HG03558 (cell line): Measurements from ENCODE around the gene ARRDC3.
"Not testable (repeated sequence)": the region's sequence is repeated elsewhere in the genome, so short reads cannot be mapped to it uniquely, and the experiment has no call there.

Source experiments
- ATAC-seq: cut with Tn5 transposase; IDR thresholded peaks from one replicate; pipeline ENCODE4 v1.9.1; 2021; ENCODE audit warnings: moderate number of reproducible peaks; ENCODE audit not compliant: unreplicated experiment; ENCODE audit errors: extremely low read depth

Gene ARRDC3

GRCh38 chr5:91383027-91383955, at the start of gene ARRDC3:
TSS of gene ARRDC3 (minus strand) at chr5:91383317. CDS start at chr5:91383092, 225 bp downstream.
- ATAC-seq: peak; percentile 38

GRCh38 chr5:91430949-91431348, 47.8 kb upstream of the ARRDC3 start:
- ATAC-seq: no peak

GRCh38 chr5:91424638-91425436, 41.7 kb upstream of the ARRDC3 start:
- ATAC-seq: no peak

DNA sequence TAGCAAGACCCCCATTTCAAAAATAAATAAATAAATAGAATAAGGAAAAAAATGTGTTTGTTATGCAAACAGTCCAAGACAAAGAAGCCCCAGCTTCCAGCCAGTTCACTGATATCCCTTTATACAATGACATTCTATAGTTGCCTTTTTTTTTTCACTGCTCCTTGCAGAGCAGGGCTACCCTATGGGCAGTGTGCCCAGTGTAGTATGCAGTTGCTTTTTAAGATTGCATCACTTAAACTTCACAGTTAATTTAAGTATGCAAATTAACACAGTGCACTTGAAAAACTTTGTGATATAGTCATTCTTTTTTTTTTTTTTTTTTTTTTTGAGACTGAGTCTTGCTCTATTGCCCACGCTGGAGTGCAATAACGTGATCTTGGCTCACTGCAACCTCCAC, 40.8 kb upstream of the ARRDC3 start:
- no peak for ATAC-seq

DNA sequence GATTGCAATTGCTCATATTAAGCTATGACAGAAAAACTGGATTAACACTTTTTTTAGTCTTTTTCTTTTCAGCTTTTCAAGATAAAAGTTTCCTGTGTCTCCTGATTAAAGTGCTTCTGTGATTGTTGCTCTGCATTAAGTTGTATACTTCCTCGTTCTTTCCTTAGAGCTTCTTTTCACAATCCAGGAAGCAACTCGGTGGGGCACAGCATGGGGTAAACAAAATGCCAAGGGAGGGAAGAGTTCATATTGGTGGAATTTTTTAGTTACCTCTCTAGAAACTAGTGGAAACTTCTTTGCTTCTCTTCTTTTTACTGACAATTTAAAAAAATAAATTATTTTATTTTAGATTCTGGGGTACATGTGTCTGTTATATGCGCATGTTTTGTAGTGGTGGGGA, 37.8 kb upstream of the ARRDC3 start:
- no peak for ATAC-seq

GRCh38 chr5:91419571-91420537, 36.7 kb upstream of the ARRDC3 start:
- no peak for ATAC-seq

GRCh38 chr5:91419136-91419535, 36.0 kb upstream of the ARRDC3 start:
- no peak for ATAC-seq

GRCh38 chr5:91418158-91418557, 35.0 kb upstream of the ARRDC3 start:
- ATAC-seq: no peak

DNA sequence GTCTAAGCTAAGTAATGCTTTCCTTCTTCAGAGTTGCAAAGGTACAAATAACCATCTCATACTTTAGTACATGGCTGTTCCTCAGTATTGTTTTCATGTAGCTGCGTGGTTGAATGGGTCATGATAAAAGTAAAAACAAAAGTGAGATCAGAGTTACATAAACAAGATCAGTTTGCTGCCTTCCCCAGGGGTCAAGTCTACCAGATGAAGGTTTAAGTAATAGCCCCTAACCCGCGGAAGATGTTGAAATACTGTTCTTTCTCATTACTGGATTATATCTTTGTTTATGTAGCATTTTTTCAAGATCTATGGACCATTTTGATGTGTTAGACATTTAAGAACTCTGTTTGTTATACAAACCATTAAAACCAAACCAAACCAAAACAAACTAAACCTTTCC, 34.1 kb upstream of the ARRDC3 start:
- no peak for ATAC-seq

DNA sequence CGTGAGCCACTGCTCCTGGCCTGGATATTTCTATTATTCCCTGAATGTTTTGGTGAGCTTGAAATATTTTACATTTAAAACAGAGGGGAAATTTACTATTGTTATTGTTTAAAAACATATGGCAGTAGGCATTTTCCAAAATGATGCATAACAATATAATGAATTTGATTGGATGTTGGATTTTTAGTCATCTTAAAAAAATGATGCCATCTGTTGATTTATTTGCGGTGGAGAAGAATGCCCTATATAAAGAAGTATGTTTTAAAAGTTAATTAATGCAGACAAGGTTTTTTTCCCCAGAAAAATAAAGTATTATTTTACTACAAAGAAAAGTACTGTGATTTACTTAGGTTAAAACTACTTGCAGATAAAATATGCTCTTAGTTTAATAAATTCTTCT, 33.4 kb upstream of the ARRDC3 start:
- no peak for ATAC-seq

GRCh38 chr5:91409304-91409703, 26.2 kb upstream of the ARRDC3 start:
- no peak for ATAC-seq

DNA sequence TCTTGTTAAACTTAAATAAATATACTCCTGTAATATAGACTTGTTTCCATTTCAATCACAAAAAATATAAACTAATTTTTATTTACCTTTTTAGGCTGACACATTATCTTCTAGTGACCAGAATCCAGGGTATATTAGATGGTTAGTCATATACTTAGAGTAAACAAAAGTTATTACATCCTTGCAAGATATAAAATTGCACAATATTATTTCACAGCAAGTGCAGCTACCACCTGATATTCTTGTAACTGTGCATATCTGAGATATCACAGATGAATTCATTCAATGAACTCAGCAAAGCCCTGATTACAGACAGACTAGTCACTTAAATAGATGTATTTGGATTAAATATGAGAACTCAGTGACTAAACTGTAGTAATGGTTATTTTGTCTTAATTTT, 25.6 kb upstream of the ARRDC3 start:
- no peak for ATAC-seq

GRCh38 chr5:91407204-91407603, 24.1 kb upstream of the ARRDC3 start:
- ATAC-seq: no peak

- no peak for ATAC-seq
Measured at GRCh38 chr5:91403438-91403837, 20.3 kb upstream of the ARRDC3 start.

GRCh38 chr5:91401175-91401574, 18.1 kb upstream of the ARRDC3 start:
- ATAC-seq: no peak

GRCh38 chr5:91397791-91398190, 14.7 kb upstream of the ARRDC3 start:
- no peak for ATAC-seq

DNA sequence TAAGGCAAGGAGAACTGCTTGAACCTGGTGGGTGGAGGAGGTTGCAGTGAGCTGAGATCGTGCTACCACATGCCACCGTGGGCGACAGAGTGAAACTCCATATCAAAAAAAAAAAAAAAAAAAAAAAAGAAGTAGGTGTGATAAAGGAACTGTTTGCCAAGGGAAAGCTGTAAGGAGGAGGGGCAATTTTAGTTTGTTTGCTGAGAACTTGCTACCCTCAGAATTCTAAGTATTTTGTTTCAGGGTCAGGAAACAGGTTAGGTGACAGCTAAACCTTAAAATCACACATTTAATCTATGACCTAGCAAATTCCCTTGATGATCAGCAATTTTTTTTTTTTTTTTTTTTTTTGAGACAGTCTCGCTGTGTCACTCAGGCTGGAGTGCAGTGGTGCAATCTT, 7.2 kb upstream of the ARRDC3 start:
- ATAC-seq: no peak

DNA sequence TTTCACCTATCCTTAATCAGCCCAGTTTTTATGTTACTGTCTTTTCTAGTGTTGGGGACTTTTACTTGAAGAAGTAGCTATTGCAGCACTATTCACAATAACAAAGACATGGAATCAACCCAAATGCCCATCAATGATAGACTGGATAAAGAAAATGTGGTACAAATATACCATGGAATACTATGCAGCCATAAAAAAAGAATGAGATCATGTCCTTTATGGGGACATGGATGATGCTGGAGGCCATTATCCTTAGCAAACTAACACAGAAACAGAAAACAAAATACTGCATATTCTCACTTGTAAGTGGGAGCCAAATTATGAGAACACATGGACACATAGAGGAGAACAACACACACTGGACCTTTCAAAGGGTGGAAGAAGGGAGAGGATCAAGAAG, 6.4 kb upstream of the ARRDC3 start:
- ATAC-seq: not testable (repeated sequence)

DNA sequence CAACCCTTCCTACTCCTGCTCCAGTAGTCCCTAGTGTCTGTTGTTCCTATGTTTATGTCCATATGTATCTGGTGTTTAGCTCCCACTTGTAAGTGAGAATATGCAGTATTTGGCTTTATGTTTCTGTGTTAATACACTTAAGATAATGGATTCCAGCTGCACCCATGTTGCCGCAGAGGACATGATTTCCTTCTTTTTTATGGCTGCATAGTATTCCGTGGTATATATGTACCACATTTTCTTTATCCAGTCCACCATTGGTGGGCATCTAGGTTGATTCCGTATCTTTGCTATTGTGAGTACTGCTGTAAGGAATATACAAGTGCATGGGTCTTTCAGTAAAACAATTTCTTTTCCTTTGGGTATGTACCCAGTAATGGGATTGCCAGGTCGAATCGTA, 5.2 kb upstream of the ARRDC3 start:
- ATAC-seq: no peak

- no peak for ATAC-seq
Measured at GRCh38 chr5:91386120-91386519, 3.0 kb upstream of the ARRDC3 start.
